Measurements from ENCODE around the gene NFAM1. TPM values are rescaled to one million over a fixed set of nuclear protein-coding genes. Genes with fewer than 3 reads are reported as not detected.

NFAM1 gene
- total RNA-seq, 4 donors from 2014 or later, result 0.11 to 1.9 (median 0.99) TPM

DNA sequence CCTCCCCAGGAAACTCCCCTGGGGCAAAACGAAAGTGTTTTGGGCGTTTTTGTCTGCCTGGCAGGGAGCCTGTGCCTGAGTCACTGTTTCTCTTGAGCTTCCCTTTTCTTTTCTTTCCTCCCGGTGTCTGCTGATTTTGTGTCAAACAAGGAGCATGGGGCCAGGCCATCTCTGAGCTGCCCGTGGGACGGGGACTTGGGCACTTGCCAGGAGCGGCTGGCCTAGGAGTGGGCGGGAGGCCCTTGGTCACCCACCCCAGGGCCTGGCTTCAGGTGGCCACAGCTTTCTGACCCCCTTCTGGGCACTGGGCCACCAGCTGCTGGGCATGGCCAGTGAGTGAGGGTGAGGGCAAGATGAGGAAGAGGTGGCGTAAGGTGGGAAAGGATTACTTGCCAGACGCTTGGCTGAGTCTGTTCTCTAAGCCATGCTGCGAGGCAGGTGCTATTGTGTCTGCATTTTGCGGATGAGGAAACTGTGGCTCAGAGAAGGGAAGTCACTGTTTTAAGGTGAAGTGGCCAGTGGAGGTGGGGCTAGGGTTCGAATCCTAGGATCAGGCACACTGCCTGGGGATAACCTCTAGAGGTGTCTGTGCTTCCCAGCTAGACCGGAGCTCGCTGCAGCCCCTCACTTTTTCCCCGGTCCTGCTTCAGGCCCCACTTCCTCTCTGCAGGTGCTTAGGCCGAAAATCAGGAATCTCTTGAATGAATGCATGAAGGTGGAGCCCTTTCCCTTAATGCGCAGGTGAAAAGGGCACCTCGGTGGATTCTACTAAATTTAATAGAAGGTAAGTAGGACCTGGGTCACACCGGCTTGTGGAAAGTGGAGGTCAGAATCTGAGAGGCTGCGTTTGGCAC is 7.8 kb upstream of the NFAM1 start:
- WGBS, 2 donors, result 36 to 42% methylated on average over 14 to 17 of the region's 20 CpGs
- no peaks in the 10 kb centered on the region for H3K27me3 ChIP-seq
- TF ChIP-seq, protein P1, sequence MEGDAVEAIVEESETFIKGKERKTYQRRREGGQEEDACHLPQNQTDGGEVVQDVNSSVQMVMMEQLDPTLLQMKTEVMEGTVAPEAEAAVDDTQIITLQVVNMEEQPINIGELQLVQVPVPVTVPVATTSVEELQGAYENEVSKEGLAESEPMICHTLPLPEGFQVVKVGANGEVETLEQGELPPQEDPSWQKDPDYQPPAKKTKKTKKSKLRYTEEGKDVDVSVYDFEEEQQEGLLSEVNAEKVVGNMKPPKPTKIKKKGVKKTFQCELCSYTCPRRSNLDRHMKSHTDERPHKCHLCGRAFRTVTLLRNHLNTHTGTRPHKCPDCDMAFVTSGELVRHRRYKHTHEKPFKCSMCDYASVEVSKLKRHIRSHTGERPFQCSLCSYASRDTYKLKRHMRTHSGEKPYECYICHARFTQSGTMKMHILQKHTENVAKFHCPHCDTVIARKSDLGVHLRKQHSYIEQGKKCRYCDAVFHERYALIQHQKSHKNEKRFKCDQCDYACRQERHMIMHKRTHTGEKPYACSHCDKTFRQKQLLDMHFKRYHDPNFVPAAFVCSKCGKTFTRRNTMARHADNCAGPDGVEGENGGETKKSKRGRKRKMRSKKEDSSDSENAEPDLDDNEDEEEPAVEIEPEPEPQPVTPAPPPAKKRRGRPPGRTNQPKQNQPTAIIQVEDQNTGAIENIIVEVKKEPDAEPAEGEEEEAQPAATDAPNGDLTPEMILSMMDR (IDR thresholded peaks at IDR 0.05), result no peak
- no peak for TF ChIP-seq POLR2A (IDR thresholded peaks at IDR 0.05)
- H3K9me3 ChIP-seq, result no peaks in the 10 kb centered on the region
- H3K4me3 ChIP-seq, result peak overlapping the region in 3 of 4 donors; percentile 10 to 46 (median 13)
- H3K27ac ChIP-seq, result peak overlapping the region; percentile 59 to 82 (median 72)
- H3K4me1 ChIP-seq, result peaks cover 29 to 78% (median 45%) of the 10 kb centered on the region in 3 donors
- no peaks in the 10 kb centered on the region for H3K36me3 ChIP-seq
- intact Hi-C loops (cut with DNase I), result loop anchor here (5.0 to 10.0 kb wide), 3 partner anchors 163 to 348 kb away; partner anchors contain the start of gene NDUFA6
- no peak for DNase-seq

DNA sequence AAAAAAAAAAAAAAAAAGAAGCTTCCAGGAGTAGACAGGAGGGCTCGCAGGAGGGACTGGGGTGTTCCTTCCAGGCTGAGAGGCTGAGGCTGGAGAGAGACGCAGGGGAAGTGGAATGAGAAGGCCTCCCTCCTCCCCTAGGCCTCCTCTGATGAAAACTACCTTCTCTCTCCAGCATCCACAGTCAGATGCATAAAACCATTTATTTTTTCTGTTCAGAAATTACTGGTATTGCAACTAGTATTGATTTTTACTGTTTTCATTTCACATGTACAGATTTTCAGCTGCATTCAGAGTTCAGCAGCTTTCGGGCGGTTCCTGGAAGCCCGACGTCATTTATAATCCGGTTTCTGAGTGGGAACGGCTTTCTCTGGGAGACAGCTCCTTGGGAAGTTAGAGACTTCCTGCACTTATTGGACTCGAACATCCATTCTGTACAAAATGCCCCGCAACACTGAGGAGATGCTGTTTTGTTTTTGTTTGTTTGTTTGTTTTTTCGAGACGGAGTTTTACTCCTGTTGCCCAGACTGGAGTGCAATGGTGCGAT is 6.9 kb upstream of the NFAM1 start:
- H3K4me1 ChIP-seq, result peaks cover 27 to 78% (median 45%) of the 10 kb centered on the region in 3 donors
- no peak for DNase-seq
- peak overlapping the region in 1 of 4 donors; percentile 46 for H3K4me3 ChIP-seq
- peak overlapping the region; percentile 59 to 82 (median 72) for H3K27ac ChIP-seq
- H3K27me3 ChIP-seq, result peaks cover 0 to 4% (median 0%) of the 10 kb centered on the region in 4 donors
- 46 to 52% methylated on average over 12 to 13 of the region's 13 CpGs for WGBS, 2 donors
- TF ChIP-seq, protein P1 (IDR thresholded peaks at IDR 0.05), result no peak
- no peak for TF ChIP-seq POLR2A (IDR thresholded peaks at IDR 0.05)
- H3K9me3 ChIP-seq, result no peaks in the 10 kb centered on the region
- intact Hi-C loops (cut with DNase I), result loop anchor here (5.0 to 10.0 kb wide), 3 partner anchors 162 to 347 kb away; partner anchors contain the start of gene NDUFA6
- no peaks in the 10 kb centered on the region for H3K36me3 ChIP-seq

DNA sequence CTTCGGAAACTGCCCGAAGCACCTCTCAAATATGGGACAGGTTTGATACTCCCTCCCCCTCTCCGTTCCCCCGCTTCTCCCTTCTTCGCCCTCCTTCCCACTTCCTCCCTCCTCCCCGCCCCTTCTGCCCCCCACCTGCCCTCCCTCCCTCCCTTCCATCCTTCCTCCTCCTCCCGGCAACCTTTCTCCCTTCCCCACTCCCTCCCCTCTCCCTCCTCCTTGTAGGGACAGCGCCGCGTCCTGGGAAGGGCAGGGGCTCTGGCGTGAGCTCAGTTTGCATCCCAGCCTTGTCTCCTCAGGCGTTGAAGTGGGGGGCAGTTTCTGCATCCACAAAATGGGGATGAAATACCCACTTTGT is 6.1 kb upstream of the NFAM1 start:
- Histone ChIP-seq H3K36me3 (no peaks in the 10 kb centered on the region), H3K27ac (peak overlapping the region in 3 of 4 donors; percentile 39 to 66 (median 43)), H3K9me3 (no peaks in the 10 kb centered on the region), H3K27me3 (peaks cover 0 to 13% (median 0%) of the 10 kb centered on the region in 4 donors), H3K4me3 (peak overlapping the region in 1 of 4 donors; percentile 63), H3K4me1 (peaks cover 28 to 78% (median 46%) of the 10 kb centered on the region in 3 donors)
- TF ChIP-seq, protein P1 (IDR thresholded peaks at IDR 0.05), result no peak
- TF ChIP-seq POLR2A (IDR thresholded peaks at IDR 0.05), result no peak
- intact Hi-C loops (cut with DNase I), result loop anchor here (5.0 to 10.0 kb wide), 3 partner anchors 161 to 346 kb away; partner anchors contain the start of gene NDUFA6
- WGBS, 2 donors, result 8 to 14% methylated on average over 6 to 9 of the region's 12 CpGs
- DNase-seq, result no peak

DNA sequence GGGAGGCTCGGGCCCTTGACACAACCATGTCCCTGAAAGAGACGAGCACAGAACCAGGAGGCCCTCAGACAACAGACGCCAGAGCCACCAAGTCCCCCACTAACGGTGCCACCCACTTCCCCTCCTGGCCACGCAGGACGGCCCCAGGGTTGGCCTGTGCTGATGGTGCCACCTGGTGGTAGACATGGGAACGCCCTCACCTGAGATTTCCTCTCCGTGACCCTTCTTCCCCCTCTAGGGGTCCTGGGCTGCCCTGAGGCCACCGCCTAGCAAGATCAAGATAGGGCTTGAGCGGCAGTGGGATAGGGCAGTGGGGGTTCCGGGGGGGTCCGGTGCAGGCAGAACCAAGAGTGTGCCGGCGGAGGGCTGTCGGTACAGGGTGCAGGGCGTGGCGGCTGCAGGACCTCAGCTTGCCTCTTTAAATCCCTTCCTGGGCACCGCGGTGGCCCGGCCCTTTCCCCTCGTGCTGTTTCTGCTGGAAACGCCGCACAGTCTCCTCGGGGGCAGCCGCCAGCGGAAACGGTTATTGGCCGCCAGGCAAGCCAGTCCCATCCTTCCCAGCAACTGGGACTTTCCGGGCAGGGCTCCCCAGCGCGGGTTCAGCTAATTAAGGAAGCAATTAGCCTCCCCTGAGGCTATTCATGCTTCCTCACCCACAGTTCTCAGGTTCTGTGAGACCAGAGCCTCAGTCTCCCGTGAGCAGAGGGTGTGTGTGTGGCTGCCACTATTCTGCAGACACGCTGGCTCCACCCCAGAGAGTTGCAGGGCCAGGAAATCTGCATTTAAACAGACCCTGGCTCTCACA is 5.5 kb upstream of the NFAM1 start:
- no peak for DNase-seq
- peaks cover 28 to 81% (median 49%) of the 10 kb centered on the region in 3 donors for H3K4me1 ChIP-seq
- intact Hi-C loops (cut with DNase I), result loop anchor here (5.0 to 10.0 kb wide), 3 partner anchors 160 to 345 kb away; partner anchors contain the start of gene NDUFA6
- WGBS, 2 donors, result 0 to 4% methylated on average over 9 to 10 of the region's 33 CpGs
- no peak for TF ChIP-seq POLR2A (IDR thresholded peaks at IDR 0.05)
- TF ChIP-seq, protein P1 (IDR thresholded peaks at IDR 0.05), result peak; percentile 96 to 98 (median 97)
- H3K36me3 ChIP-seq, result no peaks in the 10 kb centered on the region
- H3K9me3 ChIP-seq, result no peaks in the 10 kb centered on the region
- H3K27me3 ChIP-seq, result peaks cover 0 to 18% (median 0%) of the 10 kb centered on the region in 4 donors
- H3K4me3 ChIP-seq, result peak overlapping the region; percentile 25 to 63 (median 46)
- H3K27ac ChIP-seq, result peak overlapping the region; percentile 39 to 66 (median 50)
